CD4-positive, alpha-beta T cell (primary cell): ENCODE measurements around the gene HSPB6. TPM values are rescaled to one million over a fixed set of nuclear protein-coding genes. Genes with fewer than 3 reads are reported as not detected.

Source experiments
- ATAC-seq: fragments of 200-7000 bp; cut with Tn5 transposase; one replicate; pipeline ENCODE4 v1.10.0; 2022; ENCODE audit warnings: mild to moderate bottlenecking; ENCODE audit not compliant: poor library complexity
- CTCF ChIA-PET: fragments of 350-600 bp; sonication (Branson Sonifier 250); formaldehyde crosslinking; loops from one replicate; lab custom pipeline; 2021; ENCODE audit warnings: antibody characterized with exemption, inconsistent platforms; lab: Charles Lee
- POLR2A ChIA-PET: fragments of 350-600 bp; sonication (Branson Sonifier 250); formaldehyde crosslinking; loops from one replicate; lab custom pipeline; 2021; ENCODE audit warnings: antibody characterized with exemption, inconsistent platforms; lab: Charles Lee
- DNase-seq, 14 experiments: peaks; one replicate each; pipeline ENCODE4 v3.0.0-alpha.2; 2013 to 2020; ENCODE audit warnings: mixed read lengths in 2 of 14
- H3K27ac ChIP-seq, 2 donors: one replicate each; pipeline versions ENCODE4 v1.5.1 to v1.7.0; 2013; ENCODE audit warnings: low read length in 2 of 2, low read depth in 1 of 2, mild to moderate bottlenecking in 1 of 2
- H3K27me3 ChIP-seq, 2 experiments: 1 replicate in 1 of 2; 2 replicates in 1 of 2; pipeline versions ENCODE4 v1.6.1 to v1.7.0; 2013; ENCODE audit warnings: low read length in 2 of 2, control low read depth in 1 of 2, mild to moderate bottlenecking in 1 of 2, moderate library complexity in 1 of 2; ENCODE audit not compliant: insufficient read depth in 2 of 2, control insufficient read depth in 1 of 2
- H3K36me3 ChIP-seq: one replicate; pipeline ENCODE4 v1.6.1; 2013; ENCODE audit warnings: low read length, control low read depth; ENCODE audit not compliant: insufficient read depth
- H3K4me1 ChIP-seq: one replicate; pipeline ENCODE4 v1.6.1; 2013; ENCODE audit warnings: low read length, control low read depth; ENCODE audit not compliant: insufficient read depth
- H3K4me3 ChIP-seq: one replicate; pipeline ENCODE4 v1.5.1; 2013; ENCODE audit warnings: mild to moderate bottlenecking, low read length, moderate library complexity
- H3K9me3 ChIP-seq, 2 experiments: 1 replicate in 1 of 2; 2 replicates in 1 of 2; pipeline versions ENCODE4 v1.6.1 to v1.7.0; 2013; ENCODE audit warnings: low read length in 2 of 2, mild to moderate bottlenecking in 2 of 2, control low read depth in 1 of 2, moderate library complexity in 1 of 2; ENCODE audit not compliant: control insufficient read depth in 1 of 2, insufficient read depth in 1 of 2
- H3K27ac Mint-ChIP-seq: one replicate; pipeline ENCODE4 v1.8.0; 2020; ENCODE audit warnings: mixed read lengths
- H3K27me3 Mint-ChIP-seq: one replicate; pipeline ENCODE4 v1.8.0; 2021; ENCODE audit warnings: mixed read lengths
- H3K36me3 Mint-ChIP-seq: one replicate; pipeline ENCODE4 v1.8.0; 2021; ENCODE audit warnings: low read depth, mixed read lengths
- H3K4me1 Mint-ChIP-seq: one replicate; pipeline ENCODE4 v1.8.0; 2021; ENCODE audit warnings: low read depth, mixed read lengths
- H3K4me3 Mint-ChIP-seq: one replicate; pipeline ENCODE4 v1.8.0; 2020; ENCODE audit warnings: mild to moderate bottlenecking, mixed read lengths
- H3K9me3 Mint-ChIP-seq: one replicate; pipeline ENCODE4 v1.8.0; 2020; ENCODE audit warnings: mixed read lengths
- CTCF ChIP-seq: fragments of 200-600 bp; IDR thresholded peaks from one replicate; pipeline ENCODE4 v1.8.0; 2022; ENCODE audit warnings: antibody characterized with exemption, mild to moderate bottlenecking
- intact Hi-C, 2 experiments: fragments of 100-400 bp; cut with DNase I in 1 of 2; cut with micrococcal nuclease in 1 of 2; formaldehyde crosslinking; loops; one replicate each; pipeline versions ENCODE4 v1.15.1 to v1.9.0; 2023 to 2025; cut with DNase I, micrococcal nuclease
- total RNA-seq, 174 experiments: library from RNA in 2 of 174; stranded (reverse) in 2 of 174; gene quantifications; one replicate each; pipeline ENCODE4 v1.2.3 and lab custom pipeline; 2021 to 2026

The HSPB6 gene
- total RNA-seq, 2 experiments from 2014 or later: not detected

- H3K27ac ChIP-seq: no peak overlapping the region
- Mint-ChIP-seq H3K9me3 (no peaks in the 10 kb centered on the region), H3K27me3 (peaks cover 12% of the 10 kb centered on the region), H3K4me1 (peaks cover 31% of the 10 kb centered on the region), H3K27ac (no peak overlapping the region), H3K36me3 (peaks cover 32% of the 10 kb centered on the region), H3K4me3 (peak overlapping the region; percentile 30)
- CTCF ChIA-PET: interaction anchor here (1.0 kb wide), 1 partner anchor 36 kb away, joined by 3 read pairs; no protein-coding TSS in a partner anchor
- DNase-seq (peak in 1 of 14 experiments; percentile 17), ATAC-seq (no peak)
- H3K27me3 ChIP-seq: peaks cover 0 to 2% of the 10 kb centered on the region in 2 experiments
- H3K4me1 ChIP-seq: peaks cover 42% of the 10 kb centered on the region
- no peaks in the 10 kb centered on the region for H3K9me3 ChIP-seq
- TF ChIP-seq CTCF: no peak
- intact Hi-C loops: loop anchor here in 1 of 2 experiments (10.0 kb wide), 1 partner anchor 933 kb away; the partner anchor contains the start of gene ZNF567
- H3K36me3 ChIP-seq: peaks cover 28% of the 10 kb centered on the region
- H3K4me3 ChIP-seq: no peak overlapping the region
- POLR2A ChIA-PET: interaction anchor here (0.6 to 1.2 kb wide), 2 partner anchors 32 to 49 kb away, joined by 3 to 5 read pairs; no protein-coding TSS in a partner anchor
Observed at GRCh38 chr19:35751839-35752745, 4.7 kb downstream of the HSPB6 start.

- POLR2A ChIA-PET: no interaction called here
- Histone ChIP-seq H3K9me3 (no peaks in the 10 kb centered on the region), H3K27me3 (no peaks in the 10 kb centered on the region), H3K4me3 (no peak overlapping the region), H3K27ac (no peak overlapping the region), H3K4me1 (peaks cover 37% of the 10 kb centered on the region), H3K36me3 (peaks cover 28% of the 10 kb centered on the region)
- Mint-ChIP-seq H3K36me3 (peaks cover 37% of the 10 kb centered on the region), H3K4me3 (peak overlapping the region; percentile 78), H3K27ac (no peak overlapping the region), H3K4me1 (peaks cover 35% of the 10 kb centered on the region), H3K9me3 (no peaks in the 10 kb centered on the region), H3K27me3 (peaks cover 6% of the 10 kb centered on the region)
- no peak for TF ChIP-seq CTCF
- CTCF ChIA-PET: no interaction called here
- intact Hi-C loops: loop anchor here in 1 of 2 experiments (10.0 kb wide), 1 partner anchor 935 kb away; the partner anchor contains the start of gene ZNF567
- DNase-seq (no peak), ATAC-seq (no peak)
Observed at GRCh38 chr19:35750167-35750566, 6.7 kb downstream of the HSPB6 start.

GRCh38 chr19:35748106-35749020, 8.5 kb downstream of the HSPB6 start, which contains the start of gene LIN37:
TSS of gene LIN37 (plus strand) at chr19:35748576. CDS start at chr19:35748725, 149 bp downstream.
- ATAC-seq: peak; percentile 70

More at GRCh38 chr19:35748106-35749020, 8.5 kb downstream of the HSPB6 start, which contains the start of gene LIN37:
- intact Hi-C loops: loop anchor here (1.0 to 10.0 kb wide), 6 partner anchors 9 to 366 kb away; partner anchors contain the start of genes HSPB6 (in 1 of the 2), LRFN3 (in 1 of the 2), OVOL3 (in 1 of the 2) and POLR2I (in 1 of the 2)
- peaks cover 37% of the 10 kb centered on the region for H3K4me1 Mint-ChIP-seq
- Histone ChIP-seq H3K27me3 (no peaks in the 10 kb centered on the region), H3K9me3 (no peaks in the 10 kb centered on the region), H3K4me1 (peaks cover 49% of the 10 kb centered on the region), H3K27ac (peak within 1 kb of the TSS; percentile 61 to 75), H3K4me3 (peak within 1 kb of the TSS; percentile 94), H3K36me3 (peaks cover 14% of the 10 kb centered on the region)
- no peak for TF ChIP-seq CTCF
- CTCF ChIA-PET: interaction anchor here (1.0 kb wide), 2 partner anchors 33 to 211 kb away, joined by 3 to 5 read pairs; no protein-coding TSS in a partner anchor
- peak within 1 kb of the TSS; percentile 98 for H3K4me3 Mint-ChIP-seq
- peaks cover 30% of the 10 kb centered on the region for H3K36me3 Mint-ChIP-seq
- DNase-seq: peak; percentile 95 to 100 (median 98)
- POLR2A ChIA-PET: interaction anchor here (0.8 to 1.7 kb wide), 16 partner anchors 8 to 741 kb away, joined by 3 to 17 read pairs (median 5); partner anchors contain the start of genes COX6B1, POLR2I, PROSER3 and ZNF566
- H3K27me3 Mint-ChIP-seq: no peaks in the 10 kb centered on the region
- no peaks in the 10 kb centered on the region for H3K9me3 Mint-ChIP-seq
- H3K27ac Mint-ChIP-seq: peak within 1 kb of the TSS; percentile 89
